ENCODE measurements around the gene GID4.

The GID4 gene

GRCh38 chr17:18020971-18021370 is 18.2 kb upstream of the GID4 start:
- Mint-ChIP-seq H3K4me1 (peaks cover 13% of the 10 kb centered on the region), H3K9me3 (no peaks in the 10 kb centered on the region), H3K27ac (ENCODE audit: low read depth) (no peak overlapping the region), H3K36me3 (ENCODE audit: insufficient read depth) (peaks cover 16% of the 10 kb centered on the region), H3K27me3 (no peaks in the 10 kb centered on the region), H3K4me3 (no peak overlapping the region)
- DNase-seq (ENCODE audit: low spot score in 2 of 2) = no peak
- no peak for ATAC-seq (replicated peaks; ENCODE audit: extremely low read depth, poor library complexity, severe bottlenecking)

GRCh38 chr17:18021372-18021771 is 17.8 kb upstream of the GID4 start:
- DNase-seq (ENCODE audit: low spot score in 2 of 2) = no peak
- Mint-ChIP-seq H3K4me3 (no peak overlapping the region), H3K9me3 (no peaks in the 10 kb centered on the region), H3K36me3 (ENCODE audit: insufficient read depth) (peaks cover 18% of the 10 kb centered on the region), H3K27me3 (no peaks in the 10 kb centered on the region), H3K27ac (ENCODE audit: low read depth) (no peak overlapping the region), H3K4me1 (peaks cover 17% of the 10 kb centered on the region)
- no peak for ATAC-seq (replicated peaks; ENCODE audit: extremely low read depth, poor library complexity, severe bottlenecking)

- no peak for DNase-seq (ENCODE audit: low spot score in 2 of 2)
- H3K9me3 Mint-ChIP-seq = no peaks in the 10 kb centered on the region
- peaks cover 19% of the 10 kb centered on the region for H3K36me3 Mint-ChIP-seq (ENCODE audit: insufficient read depth)
- peaks cover 22% of the 10 kb centered on the region for H3K4me1 Mint-ChIP-seq
- peak; percentile 75 for ATAC-seq (replicated peaks; ENCODE audit: extremely low read depth, poor library complexity, severe bottlenecking)
- no peak overlapping the region for H3K27ac Mint-ChIP-seq (ENCODE audit: low read depth)
- no peaks in the 10 kb centered on the region for H3K27me3 Mint-ChIP-seq
- no peak overlapping the region for H3K4me3 Mint-ChIP-seq
These were observed 13.8 kb upstream of the GID4 start for GRCh38 chr17:18025241-18025944.

- Mint-ChIP-seq H3K27ac (ENCODE audit: low read depth) (peak overlapping the region; percentile 22), H3K4me3 (peak overlapping the region; percentile 52), H3K4me1 (peaks cover 22% of the 10 kb centered on the region), H3K27me3 (no peaks in the 10 kb centered on the region), H3K9me3 (no peaks in the 10 kb centered on the region), H3K36me3 (ENCODE audit: insufficient read depth) (peaks cover 19% of the 10 kb centered on the region)
- DNase-seq (ENCODE audit: low spot score in 2 of 2) (peak; percentile 27 to 56), ATAC-seq (replicated peaks; ENCODE audit: extremely low read depth, poor library complexity, severe bottlenecking) (peak; percentile 97)
These were observed 13.0 kb upstream of the GID4 start for GRCh38 chr17:18025945-18026776.

DNA sequence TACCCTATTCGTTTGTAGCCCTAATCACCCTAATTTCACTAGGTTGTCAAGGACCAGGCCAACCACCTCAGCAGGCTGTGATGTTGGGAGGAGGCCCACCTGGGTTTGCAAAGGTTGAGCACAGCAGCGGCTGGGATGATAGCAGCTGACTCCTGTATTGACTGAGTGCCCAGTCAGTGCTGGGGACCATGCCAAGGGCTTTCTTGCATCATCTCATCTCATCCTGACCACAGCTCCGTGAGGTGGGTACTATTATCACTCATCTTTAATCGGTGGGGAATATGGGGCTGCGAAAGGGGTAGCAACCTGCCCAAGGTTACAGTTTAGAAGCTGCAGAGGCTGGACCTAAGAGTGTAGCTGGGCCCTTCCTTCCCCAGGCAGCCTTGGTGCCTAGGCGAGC is 11.9 kb upstream of the GID4 start:
- Mint-ChIP-seq H3K36me3 (ENCODE audit: insufficient read depth) (peaks cover 13% of the 10 kb centered on the region), H3K4me1 (peaks cover 22% of the 10 kb centered on the region), H3K27me3 (no peaks in the 10 kb centered on the region), H3K4me3 (no peak overlapping the region), H3K27ac (ENCODE audit: low read depth) (peak overlapping the region; percentile 22), H3K9me3 (no peaks in the 10 kb centered on the region)
- DNase-seq (ENCODE audit: low spot score in 2 of 2) (no peak), ATAC-seq (replicated peaks; ENCODE audit: extremely low read depth, poor library complexity, severe bottlenecking) (no peak)

DNA sequence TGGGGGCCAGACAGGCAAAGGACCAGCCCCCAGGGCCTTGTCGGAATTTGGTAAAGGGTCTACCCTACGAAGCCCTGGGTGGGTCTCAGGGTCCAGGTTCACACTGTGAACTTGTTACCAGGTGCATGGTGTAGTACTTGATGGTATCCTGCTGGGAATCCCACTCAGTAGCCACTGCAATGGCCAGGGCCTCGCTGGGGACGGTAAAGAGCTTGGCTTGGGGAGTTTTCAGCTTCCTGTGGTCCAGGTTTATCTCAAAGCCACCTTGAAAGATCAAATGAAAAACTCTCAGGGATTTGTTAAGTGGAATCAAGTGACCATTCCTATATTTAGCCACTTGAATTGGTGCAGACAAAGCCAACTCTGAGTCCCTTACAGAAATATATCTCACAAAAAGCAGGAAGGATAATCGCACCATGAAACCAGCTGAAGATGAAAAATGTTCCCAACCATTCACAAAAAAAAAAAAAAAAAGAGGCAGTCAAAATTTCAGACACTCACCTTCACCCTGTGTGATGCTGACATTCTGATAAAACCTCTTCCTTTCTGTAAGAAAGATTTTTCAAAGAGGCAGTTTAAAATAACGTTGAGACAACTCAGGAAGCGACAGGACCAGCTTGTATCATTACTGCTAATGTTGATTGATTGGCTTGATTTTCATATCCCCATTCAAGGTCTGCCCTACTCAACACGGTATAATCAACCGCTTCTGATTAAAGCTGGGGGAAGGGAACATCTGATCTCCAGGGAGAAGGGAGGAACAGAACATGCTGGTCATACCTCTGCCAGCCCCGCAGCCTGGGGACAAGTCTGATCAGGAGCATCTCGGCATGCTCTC is 10.9 kb upstream of the GID4 start:
- Mint-ChIP-seq H3K27me3 (no peaks in the 10 kb centered on the region), H3K4me1 (peaks cover 30% of the 10 kb centered on the region), H3K9me3 (no peaks in the 10 kb centered on the region), H3K36me3 (ENCODE audit: insufficient read depth) (peaks cover 13% of the 10 kb centered on the region), H3K4me3 (no peak overlapping the region), H3K27ac (ENCODE audit: low read depth) (no peak overlapping the region)
- no peak for DNase-seq (ENCODE audit: low spot score in 2 of 2)
- no peak for ATAC-seq (replicated peaks; ENCODE audit: extremely low read depth, poor library complexity, severe bottlenecking)

GRCh38 chr17:18028952-18029540 is 10.2 kb upstream of the GID4 start:
- ATAC-seq (replicated peaks; ENCODE audit: extremely low read depth, poor library complexity, severe bottlenecking) = no peak

GRCh38 chr17:18031955-18032354 is 7.3 kb upstream of the GID4 start:
- peaks cover 2% of the 10 kb centered on the region for H3K36me3 Mint-ChIP-seq (ENCODE audit: insufficient read depth)

More at GRCh38 chr17:18028952-18029540, 10.2 kb upstream of the GID4 start:
- H3K36me3 Mint-ChIP-seq (ENCODE audit: insufficient read depth) = peaks cover 13% of the 10 kb centered on the region
- no peak for DNase-seq (ENCODE audit: low spot score in 2 of 2)
- peaks cover 35% of the 10 kb centered on the region for H3K4me1 Mint-ChIP-seq
- no peaks in the 10 kb centered on the region for H3K27me3 Mint-ChIP-seq
- no peak overlapping the region for H3K27ac Mint-ChIP-seq (ENCODE audit: low read depth)
- H3K9me3 Mint-ChIP-seq = no peaks in the 10 kb centered on the region
- no peak overlapping the region for H3K4me3 Mint-ChIP-seq

DNA sequence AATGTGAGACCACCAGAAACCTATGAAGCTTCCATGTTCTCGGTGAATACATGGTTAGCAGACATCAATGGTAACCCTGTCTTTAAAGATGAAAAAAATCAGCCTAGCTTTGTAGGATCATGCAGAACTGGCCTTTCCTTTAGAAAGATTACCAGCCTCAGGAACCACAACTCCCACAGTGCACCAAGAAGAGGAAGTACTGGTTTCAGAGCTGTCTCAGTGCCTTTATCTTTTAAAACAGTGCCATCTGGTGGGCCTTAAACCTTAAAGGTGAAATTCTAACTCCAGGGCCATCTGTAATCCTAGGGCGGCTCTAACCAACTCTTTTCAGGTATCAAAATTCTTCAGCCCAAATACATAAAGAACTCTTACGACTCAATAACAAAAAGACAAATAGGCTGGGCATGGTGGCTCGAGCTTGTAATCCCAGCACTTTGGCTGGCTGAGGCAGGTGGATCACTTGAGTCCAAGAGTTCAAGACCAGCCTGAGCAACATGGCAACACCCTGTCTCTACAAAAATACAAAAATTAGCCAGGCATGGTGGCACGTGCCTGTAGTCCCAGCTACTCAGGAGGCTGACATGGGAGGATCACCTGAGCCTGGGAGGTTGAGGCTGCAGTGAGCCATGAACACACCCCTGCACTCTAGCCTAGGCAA is 5.6 kb upstream of the GID4 start:
- peak in 1 of 2 donors; percentile 46 for DNase-seq (ENCODE audit: low spot score in 2 of 2)
- H3K27ac Mint-ChIP-seq (ENCODE audit: low read depth) = no peak overlapping the region
- H3K4me1 Mint-ChIP-seq = peaks cover 35% of the 10 kb centered on the region

More at GRCh38 chr17:18031955-18032354, 7.3 kb upstream of the GID4 start:
- ATAC-seq (replicated peaks; ENCODE audit: extremely low read depth, poor library complexity, severe bottlenecking) (no peak), DNase-seq (ENCODE audit: low spot score in 2 of 2) (no peak)
- Mint-ChIP-seq H3K9me3 (no peaks in the 10 kb centered on the region), H3K4me3 (no peak overlapping the region), H3K27me3 (no peaks in the 10 kb centered on the region), H3K4me1 (peaks cover 20% of the 10 kb centered on the region), H3K27ac (ENCODE audit: low read depth) (no peak overlapping the region)

GRCh38 chr17:18035704-18036103 is 3.5 kb upstream of the GID4 start:
- Mint-ChIP-seq H3K27ac (ENCODE audit: low read depth) (no peak overlapping the region), H3K4me1 (peaks cover 52% of the 10 kb centered on the region), H3K9me3 (no peaks in the 10 kb centered on the region), H3K36me3 (ENCODE audit: insufficient read depth) (peaks cover 9% of the 10 kb centered on the region), H3K27me3 (no peaks in the 10 kb centered on the region), H3K4me3 (no peak overlapping the region)
- no peak for ATAC-seq (replicated peaks; ENCODE audit: extremely low read depth, poor library complexity, severe bottlenecking)
- no peak for DNase-seq (ENCODE audit: low spot score in 2 of 2)

More for the DNA sequence above, 5.6 kb upstream of the GID4 start:
- no peak overlapping the region for H3K4me3 Mint-ChIP-seq
- peaks cover 1% of the 10 kb centered on the region for H3K36me3 Mint-ChIP-seq (ENCODE audit: insufficient read depth)
- no peaks in the 10 kb centered on the region for H3K27me3 Mint-ChIP-seq
- ATAC-seq (replicated peaks; ENCODE audit: extremely low read depth, poor library complexity, severe bottlenecking) = peak; percentile 93
- no peaks in the 10 kb centered on the region for H3K9me3 Mint-ChIP-seq

- Mint-ChIP-seq H3K4me3 (peak overlapping the region; percentile 88), H3K27me3 (no peaks in the 10 kb centered on the region), H3K9me3 (no peaks in the 10 kb centered on the region), H3K27ac (ENCODE audit: low read depth) (peak overlapping the region; percentile 89), H3K4me1 (peaks cover 66% of the 10 kb centered on the region), H3K36me3 (ENCODE audit: insufficient read depth) (peaks cover 10% of the 10 kb centered on the region)
- ATAC-seq (replicated peaks; ENCODE audit: extremely low read depth, poor library complexity, severe bottlenecking) = no peak
- DNase-seq (ENCODE audit: low spot score in 2 of 2) = no peak
These were observed 1.7 kb upstream of the GID4 start for GRCh38 chr17:18037486-18037885.
